Epidermal melanocyte (primary cell): ENCODE results near the gene LSM8.
"Not testable (repeated sequence)": the region's sequence is repeated elsewhere in the genome, so short reads cannot be mapped to it uniquely, and the experiment has no call there.

Experiments used
- DNase-seq: peaks from one replicate; pipeline ENCODE4 v3.0.0; 2011; ENCODE audit warnings: low spot score; ENCODE audit not compliant: insufficient read length

Gene LSM8

GRCh38 chr7:118202061-118202460 is 18.1 kb downstream of the LSM8 start:
- no peak for DNase-seq

GRCh38 chr7:118214051-118214832 is 30.3 kb downstream of the LSM8 start:
- peak; percentile 54 for DNase-seq

GRCh38 chr7:118214833-118215182 is 30.8 kb downstream of the LSM8 start:
- DNase-seq = no peak

GRCh38 chr7:118217210-118217619 is 33.3 kb downstream of the LSM8 start:
- DNase-seq = no peak

GRCh38 chr7:118218413-118219156 is 34.6 kb downstream of the LSM8 start:
- DNase-seq = no peak

- DNase-seq = no peak
These were observed 35.2 kb downstream of the LSM8 start for GRCh38 chr7:118219157-118219512.

- DNase-seq = no peak
These were observed 36.6 kb downstream of the LSM8 start for GRCh38 chr7:118220583-118220982.

- no peak for DNase-seq
These were observed 38.6 kb downstream of the LSM8 start for GRCh38 chr7:118222591-118222990.

- no peak for DNase-seq
These were observed 40.6 kb downstream of the LSM8 start, which contains the start of gene ANKRD7 for GRCh38 chr7:118224521-118224920. ANKRD7 (plus strand) TSS chr7:118224704; CDS start chr7:118224831, 127 bp downstream.

GRCh38 chr7:118232837-118233236 is 48.9 kb downstream of the LSM8 start:
- no peak for DNase-seq

GRCh38 chr7:118233799-118234198 is 49.8 kb downstream of the LSM8 start:
- no peak for DNase-seq

- no peak for DNase-seq
These were observed 55.0 kb downstream of the LSM8 start for GRCh38 chr7:118239014-118239413.

GRCh38 chr7:118240320-118240719 is 56.4 kb downstream of the LSM8 start:
- DNase-seq = not testable (repeated sequence)
